ENCODE results near the gene TMEM205. TPM values are rescaled to one million over a fixed set of nuclear protein-coding genes. Genes with fewer than 3 reads are reported as not detected.
"Not testable (repeated sequence)": the region's sequence is repeated elsewhere in the genome, so short reads cannot be mapped to it uniquely, and the experiment has no call there.

Gene TMEM205
- total RNA-seq, 1 donor from 2014 or later, result 31.2 TPM

DNA sequence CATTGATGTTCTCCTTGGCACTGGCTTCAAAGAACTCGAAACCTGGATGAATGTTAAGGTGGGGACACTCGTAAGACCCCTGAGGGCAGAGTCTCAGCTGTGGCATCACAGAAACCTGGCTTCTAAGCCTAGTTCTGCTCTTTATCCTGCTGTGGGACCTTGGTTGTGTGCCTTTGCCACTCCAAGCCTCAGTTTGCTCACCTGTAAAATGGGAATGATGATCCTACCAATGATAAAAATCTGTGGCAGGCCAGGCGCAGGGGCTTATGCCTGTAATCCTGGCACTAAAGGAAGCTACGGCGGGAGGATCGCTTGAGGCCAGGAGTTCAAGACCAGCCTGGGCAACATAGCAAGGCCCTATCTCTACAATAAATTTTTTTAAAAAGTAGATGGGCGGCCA is 20.5 kb downstream of the TMEM205 start:
- Mint-ChIP-seq H3K4me1 (ENCODE audit: low read depth) (peaks cover 16% of the 10 kb centered on the region), H3K27ac (no peak overlapping the region), H3K4me3 (no peak overlapping the region), H3K36me3 (ENCODE audit: low read depth) (peaks cover 10% of the 10 kb centered on the region), H3K27me3 (ENCODE audit: insufficient read depth) (no peaks in the 10 kb centered on the region), H3K9me3 (no peaks in the 10 kb centered on the region)
- intact Hi-C loops (cut with micrococcal nuclease), result no loop called here
- DNase-seq (ENCODE audit: low spot score), result no peak

DNA sequence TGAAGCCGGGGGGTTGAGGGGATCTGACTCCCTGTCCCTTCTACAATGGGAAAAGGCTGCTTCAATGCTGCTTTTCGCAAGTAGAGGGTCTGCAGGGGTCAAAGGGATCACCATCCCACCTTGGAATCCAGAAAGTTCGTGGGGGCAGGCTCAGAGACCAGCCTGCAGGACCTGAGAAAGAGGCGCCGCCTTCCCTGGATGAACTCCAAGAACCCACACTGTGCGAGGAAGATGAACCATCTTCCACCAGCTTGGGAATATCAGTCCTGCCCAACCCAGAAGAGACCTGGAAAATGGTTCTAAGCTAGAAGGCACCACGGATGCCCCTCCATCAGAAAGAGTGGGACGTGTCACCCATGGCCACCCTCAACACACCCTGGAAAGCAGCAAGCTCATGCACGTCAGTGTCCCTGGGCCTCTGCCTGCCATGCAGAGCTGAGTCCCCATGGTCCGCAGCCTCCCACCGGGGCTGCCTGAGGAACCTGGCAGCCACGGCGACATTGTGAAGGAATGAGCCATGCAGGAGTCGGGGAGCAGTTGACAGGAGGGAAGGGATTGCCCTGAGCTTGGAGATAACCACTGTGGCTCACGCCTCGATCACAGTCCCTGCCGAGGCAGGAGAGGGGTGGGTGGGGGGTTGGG is 21.2 kb downstream of the TMEM205 start:
- Mint-ChIP-seq H3K36me3 (ENCODE audit: low read depth) (peaks cover 5% of the 10 kb centered on the region), H3K27me3 (ENCODE audit: insufficient read depth) (no peaks in the 10 kb centered on the region), H3K4me3 (no peak overlapping the region), H3K9me3 (no peaks in the 10 kb centered on the region), H3K27ac (peak overlapping the region; percentile 89), H3K4me1 (ENCODE audit: low read depth) (peaks cover 16% of the 10 kb centered on the region)
- no peak for DNase-seq (ENCODE audit: low spot score)
- intact Hi-C loops (cut with micrococcal nuclease), result loop anchor here (1.0 kb wide), 1 partner anchor 21 kb away; the partner anchor contains the start of genes CCDC159 and TMEM205

DNA sequence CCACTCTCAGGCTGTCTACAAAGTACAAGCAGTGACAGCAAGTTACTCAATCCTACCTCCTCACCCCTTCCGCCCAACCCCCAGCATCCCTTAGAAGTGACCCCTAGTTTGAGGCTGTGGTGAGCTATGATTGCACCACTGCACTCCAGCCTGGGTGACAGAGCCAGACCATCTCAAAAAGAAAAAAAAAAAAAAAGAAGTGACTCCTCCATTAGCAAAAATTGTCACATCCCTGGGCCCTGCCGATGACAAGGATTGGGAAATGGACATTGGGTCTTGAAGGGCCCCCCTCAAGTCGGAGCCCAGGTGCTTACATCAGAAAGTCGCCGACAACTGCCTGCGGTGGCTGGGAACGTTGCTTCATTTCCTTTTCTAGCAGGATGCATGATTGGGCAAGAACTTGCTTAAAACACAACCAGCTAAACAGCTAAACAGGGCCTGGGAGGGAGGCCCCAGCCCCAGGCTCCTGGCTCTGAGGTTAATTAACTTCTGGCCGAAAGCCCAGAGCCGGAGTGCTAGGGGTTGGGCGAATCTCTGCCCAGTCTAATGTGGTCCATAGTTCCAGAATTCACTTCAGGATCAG is 21.9 kb downstream of the TMEM205 start:
- H3K27ac Mint-ChIP-seq, result peak overlapping the region; percentile 89
- H3K36me3 Mint-ChIP-seq (ENCODE audit: low read depth), result peaks cover 4% of the 10 kb centered on the region
- intact Hi-C loops (cut with micrococcal nuclease), result loop anchor here (1.0 kb wide), 1 partner anchor 22 kb away; the partner anchor contains the start of genes CCDC159 and TMEM205
- H3K4me1 Mint-ChIP-seq (ENCODE audit: low read depth), result peaks cover 16% of the 10 kb centered on the region
- DNase-seq (ENCODE audit: low spot score), result peak; percentile 37
- no peaks in the 10 kb centered on the region for H3K9me3 Mint-ChIP-seq
- peak overlapping the region; percentile 77 for H3K4me3 Mint-ChIP-seq
- no peaks in the 10 kb centered on the region for H3K27me3 Mint-ChIP-seq (ENCODE audit: insufficient read depth)

DNA sequence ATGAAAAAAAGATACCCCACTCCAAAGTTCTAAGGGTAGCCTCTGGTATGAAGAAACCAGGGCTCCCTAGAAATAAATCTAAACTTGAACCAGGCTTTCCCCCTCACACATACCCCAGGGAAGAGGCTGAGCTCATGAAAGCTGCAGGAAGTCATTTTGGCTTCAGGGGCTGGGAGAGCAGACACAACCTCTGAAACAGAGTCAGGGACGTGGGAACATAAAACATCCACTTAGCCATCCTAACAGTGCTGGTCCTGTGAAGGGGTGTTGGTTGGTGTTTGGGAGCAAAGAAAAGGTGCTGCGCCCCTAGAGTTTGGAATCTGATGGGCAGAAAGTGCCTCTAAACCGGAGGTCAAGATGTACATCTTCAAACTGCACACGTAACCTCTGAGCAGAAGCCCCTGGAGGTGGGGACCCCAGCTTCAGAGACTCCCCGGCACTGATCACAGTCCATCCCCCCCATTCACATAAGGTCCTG is 22.4 kb downstream of the TMEM205 start:
- Mint-ChIP-seq H3K27ac (peak overlapping the region; percentile 89), H3K27me3 (ENCODE audit: insufficient read depth) (no peaks in the 10 kb centered on the region), H3K36me3 (ENCODE audit: low read depth) (peaks cover 4% of the 10 kb centered on the region), H3K4me1 (ENCODE audit: low read depth) (peaks cover 16% of the 10 kb centered on the region), H3K9me3 (no peaks in the 10 kb centered on the region), H3K4me3 (peak overlapping the region; percentile 77)
- intact Hi-C loops (cut with micrococcal nuclease), result loop anchor here (1.0 kb wide), 1 partner anchor 23 kb away; the partner anchor contains the start of genes CCDC159 and TMEM205
- DNase-seq (ENCODE audit: low spot score), result no peak

DNA sequence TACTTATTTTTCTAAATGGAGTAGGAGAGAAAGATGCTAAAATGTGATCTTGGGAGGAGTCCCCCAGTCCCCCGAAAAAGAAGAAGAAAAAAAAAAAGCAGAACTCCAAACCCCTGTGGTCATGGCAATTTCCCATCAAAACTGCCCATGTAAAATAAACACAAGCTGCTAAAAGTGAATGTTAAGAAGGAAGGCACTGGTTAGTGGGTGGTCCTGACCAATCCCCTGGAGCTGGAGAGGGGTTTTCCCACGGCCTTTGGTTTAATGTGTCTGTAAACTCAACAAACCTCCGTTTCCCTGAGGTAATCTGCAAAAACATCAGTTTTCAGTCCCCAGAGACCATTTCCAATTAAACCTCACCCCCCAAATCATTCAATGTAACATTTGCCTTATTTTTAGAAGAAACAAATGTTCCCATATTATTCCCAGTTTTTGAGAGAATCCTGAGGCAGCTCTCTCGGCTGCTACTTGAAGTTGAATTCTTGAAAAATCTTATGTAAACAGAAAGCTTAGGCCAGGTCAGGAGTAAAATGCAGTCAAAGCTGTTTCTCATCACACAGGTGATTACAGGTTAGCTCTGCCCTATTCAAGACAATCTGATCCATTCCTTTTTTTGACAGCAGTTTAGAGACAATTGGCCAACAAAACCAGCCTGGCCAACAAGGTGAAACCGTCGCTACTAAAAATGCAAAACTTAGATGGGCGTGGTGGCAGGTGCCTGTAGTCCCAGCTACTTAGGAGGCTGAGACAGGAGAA is 23.6 kb downstream of the TMEM205 start:
- H3K4me1 Mint-ChIP-seq (ENCODE audit: low read depth), result peaks cover 16% of the 10 kb centered on the region
- intact Hi-C loops (cut with micrococcal nuclease), result no loop called here
- DNase-seq (ENCODE audit: low spot score), result no peak
- H3K27me3 Mint-ChIP-seq (ENCODE audit: insufficient read depth), result peaks cover 2% of the 10 kb centered on the region
- H3K4me3 Mint-ChIP-seq, result no peak overlapping the region
- no peak overlapping the region for H3K27ac Mint-ChIP-seq
- peaks cover 4% of the 10 kb centered on the region for H3K36me3 Mint-ChIP-seq (ENCODE audit: low read depth)
- no peaks in the 10 kb centered on the region for H3K9me3 Mint-ChIP-seq

DNA sequence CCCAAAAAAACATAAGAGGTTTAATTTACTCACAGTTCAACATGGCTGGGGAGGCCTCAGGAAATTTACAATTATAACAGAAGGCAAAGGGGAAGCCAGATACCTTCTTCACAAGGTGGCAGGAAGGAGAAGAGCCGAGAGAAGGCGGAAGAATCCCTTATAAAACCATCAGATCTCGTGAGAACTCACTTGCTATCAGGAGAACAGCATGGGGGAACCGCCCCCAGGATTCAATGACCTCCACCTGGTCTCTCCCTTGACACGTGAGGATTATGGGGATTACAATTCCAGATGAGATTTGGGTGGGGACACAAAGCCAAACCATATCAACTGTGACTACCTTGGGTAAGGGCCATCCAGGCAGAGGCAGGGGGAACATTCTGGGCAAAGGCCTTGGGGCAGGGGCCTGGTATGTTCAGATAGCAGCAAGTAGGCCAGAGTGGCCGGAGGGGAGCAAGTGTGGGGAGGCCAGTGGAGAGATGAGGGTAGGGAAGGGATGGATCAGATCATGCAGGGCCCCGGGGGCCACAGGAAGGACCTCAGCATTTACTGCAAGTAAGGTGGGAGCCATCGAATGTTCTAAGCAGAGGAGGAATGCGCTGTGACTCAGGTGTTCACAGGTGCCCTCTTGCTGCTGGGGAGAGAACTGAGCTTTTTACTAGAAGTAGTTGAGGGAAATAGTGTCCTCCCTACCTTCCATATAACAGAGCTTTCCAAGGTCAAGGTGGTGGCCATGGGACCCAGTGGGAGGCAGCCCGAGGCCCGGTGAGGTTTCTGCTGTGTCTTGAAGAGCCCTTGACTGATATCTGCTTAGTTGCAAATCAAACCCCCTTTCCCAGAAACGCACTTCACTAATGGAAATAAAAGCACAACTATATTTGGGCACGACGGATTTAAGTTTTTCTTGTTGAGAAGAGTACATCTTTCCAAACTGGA is 24.6 kb downstream of the TMEM205 start:
- Mint-ChIP-seq H3K9me3 (no peaks in the 10 kb centered on the region), H3K36me3 (ENCODE audit: low read depth) (peaks cover 4% of the 10 kb centered on the region), H3K4me1 (ENCODE audit: low read depth) (peaks cover 16% of the 10 kb centered on the region), H3K4me3 (no peak overlapping the region), H3K27ac (no peak overlapping the region), H3K27me3 (ENCODE audit: insufficient read depth) (peaks cover 2% of the 10 kb centered on the region)
- intact Hi-C loops (cut with micrococcal nuclease), result no loop called here
- no peak for DNase-seq (ENCODE audit: low spot score)

DNA sequence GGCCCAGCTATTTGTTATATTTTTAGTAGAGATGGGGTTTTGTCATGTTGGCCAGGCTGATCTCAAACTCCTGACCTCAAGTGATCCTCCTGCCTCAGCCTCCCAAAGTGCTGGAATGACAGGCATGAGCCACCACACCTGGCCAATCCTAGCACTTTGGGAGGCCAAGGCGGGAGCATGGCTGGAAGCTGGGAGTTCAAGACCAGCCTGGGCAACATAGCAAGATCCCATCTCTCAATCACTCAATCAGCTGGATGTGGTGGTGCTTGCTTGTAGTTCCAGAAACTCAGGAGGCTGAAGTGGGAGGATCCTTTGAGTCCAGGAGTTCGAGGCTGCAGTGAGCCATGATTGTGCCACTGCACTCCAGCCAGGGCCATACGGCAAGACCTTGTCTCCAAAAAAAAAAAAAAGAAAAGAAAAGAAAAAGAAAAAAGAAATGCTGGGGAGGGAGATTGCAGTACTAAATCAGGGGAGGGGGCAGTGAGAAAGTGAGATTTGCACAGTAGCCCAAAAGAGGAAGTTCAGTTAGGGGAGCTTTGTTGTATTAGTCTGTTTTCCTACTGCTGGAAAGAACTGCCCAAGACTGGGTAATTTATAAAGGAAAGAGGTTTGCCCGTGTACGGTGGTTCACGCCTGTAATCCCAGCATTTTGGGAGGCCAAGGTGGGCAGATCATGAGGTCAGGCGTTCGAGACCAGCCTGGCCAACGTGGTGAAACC is 25.6 kb downstream of the TMEM205 start:
- H3K9me3 Mint-ChIP-seq; DNase-seq (ENCODE audit: low spot score); H3K27me3 Mint-ChIP-seq (ENCODE audit: insufficient read depth); H3K36me3 Mint-ChIP-seq (ENCODE audit: low read depth); H3K27ac Mint-ChIP-seq; intact Hi-C loops (cut with micrococcal nuclease); H3K4me3 Mint-ChIP-seq: not testable (repeated sequence)
- peaks cover 16% of the 10 kb centered on the region for H3K4me1 Mint-ChIP-seq (ENCODE audit: low read depth)

DNA sequence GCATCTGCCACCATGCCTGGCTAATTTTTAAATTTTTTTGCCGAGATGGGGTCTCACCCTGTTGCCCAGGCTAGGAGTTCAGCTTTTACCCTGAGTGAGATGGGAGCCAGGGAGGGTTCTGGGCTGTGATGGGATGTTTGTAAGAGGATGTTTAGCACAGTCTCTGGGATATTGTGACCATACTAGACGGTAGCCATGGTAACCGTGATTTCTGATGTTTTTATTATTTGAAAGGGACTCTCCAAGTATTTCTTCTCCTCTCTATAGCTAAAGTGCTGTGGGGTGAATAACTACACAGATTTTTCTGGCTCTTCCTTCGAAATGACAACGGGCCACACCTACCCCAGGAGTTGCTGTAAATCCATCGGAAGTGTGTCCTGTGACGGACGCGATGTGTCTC is 39.7 kb downstream of the TMEM205 start:
- Mint-ChIP-seq H3K27ac (no peak overlapping the region), H3K4me3 (no peak overlapping the region), H3K9me3 (no peaks in the 10 kb centered on the region), H3K36me3 (ENCODE audit: low read depth) (no peaks in the 10 kb centered on the region), H3K27me3 (ENCODE audit: insufficient read depth) (peaks cover 5% of the 10 kb centered on the region), H3K4me1 (ENCODE audit: low read depth) (no peaks in the 10 kb centered on the region)
- DNase-seq (ENCODE audit: low spot score), result no peak
- intact Hi-C loops (cut with micrococcal nuclease), result no loop called here

DNA sequence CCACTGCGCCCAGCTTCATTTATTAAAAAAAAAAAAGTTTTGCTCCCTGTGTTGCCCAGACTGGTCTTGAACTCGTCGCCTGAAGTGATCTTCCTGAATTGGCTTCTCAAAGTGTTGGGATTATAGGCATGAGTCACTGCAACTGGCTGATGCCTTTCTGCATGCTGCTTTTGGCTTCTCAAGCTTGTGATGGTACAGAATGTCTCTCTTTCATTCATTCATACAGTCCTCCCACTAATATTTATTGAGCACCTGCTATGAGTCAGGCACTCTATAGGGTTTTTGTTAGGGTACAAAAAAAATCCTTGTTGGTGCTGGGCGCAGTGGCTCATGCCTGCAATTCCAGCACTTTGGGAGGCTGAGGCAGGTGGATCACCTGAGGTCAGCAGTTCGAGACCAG is 41.1 kb downstream of the TMEM205 start:
- Mint-ChIP-seq H3K27me3 (ENCODE audit: insufficient read depth) (peaks cover 8% of the 10 kb centered on the region), H3K4me1 (ENCODE audit: low read depth) (no peaks in the 10 kb centered on the region), H3K36me3 (ENCODE audit: low read depth) (no peaks in the 10 kb centered on the region), H3K4me3 (no peak overlapping the region), H3K9me3 (no peaks in the 10 kb centered on the region), H3K27ac (no peak overlapping the region)
- intact Hi-C loops (cut with micrococcal nuclease), result no loop called here
- no peak for DNase-seq (ENCODE audit: low spot score)

DNA sequence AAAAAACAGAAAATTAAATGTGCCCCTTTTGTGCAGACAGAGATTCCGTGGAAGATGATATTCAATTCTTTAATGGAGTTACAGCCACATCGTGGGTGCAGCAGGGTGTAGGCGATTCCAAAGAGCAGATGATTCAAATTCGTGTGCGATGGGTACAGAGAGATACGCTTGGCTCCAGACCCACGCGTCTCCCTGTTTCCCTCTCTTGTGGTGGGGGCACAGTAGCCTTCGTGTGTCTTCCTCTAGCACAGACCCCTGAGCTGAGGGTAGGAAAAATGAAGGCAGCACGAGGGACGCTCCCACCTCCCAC is 45.3 kb downstream of the TMEM205 start:
- Mint-ChIP-seq H3K4me3 (no peak overlapping the region), H3K27me3 (ENCODE audit: insufficient read depth) (peaks cover 9% of the 10 kb centered on the region)
- intact Hi-C loops (cut with micrococcal nuclease), result no loop called here

DNA sequence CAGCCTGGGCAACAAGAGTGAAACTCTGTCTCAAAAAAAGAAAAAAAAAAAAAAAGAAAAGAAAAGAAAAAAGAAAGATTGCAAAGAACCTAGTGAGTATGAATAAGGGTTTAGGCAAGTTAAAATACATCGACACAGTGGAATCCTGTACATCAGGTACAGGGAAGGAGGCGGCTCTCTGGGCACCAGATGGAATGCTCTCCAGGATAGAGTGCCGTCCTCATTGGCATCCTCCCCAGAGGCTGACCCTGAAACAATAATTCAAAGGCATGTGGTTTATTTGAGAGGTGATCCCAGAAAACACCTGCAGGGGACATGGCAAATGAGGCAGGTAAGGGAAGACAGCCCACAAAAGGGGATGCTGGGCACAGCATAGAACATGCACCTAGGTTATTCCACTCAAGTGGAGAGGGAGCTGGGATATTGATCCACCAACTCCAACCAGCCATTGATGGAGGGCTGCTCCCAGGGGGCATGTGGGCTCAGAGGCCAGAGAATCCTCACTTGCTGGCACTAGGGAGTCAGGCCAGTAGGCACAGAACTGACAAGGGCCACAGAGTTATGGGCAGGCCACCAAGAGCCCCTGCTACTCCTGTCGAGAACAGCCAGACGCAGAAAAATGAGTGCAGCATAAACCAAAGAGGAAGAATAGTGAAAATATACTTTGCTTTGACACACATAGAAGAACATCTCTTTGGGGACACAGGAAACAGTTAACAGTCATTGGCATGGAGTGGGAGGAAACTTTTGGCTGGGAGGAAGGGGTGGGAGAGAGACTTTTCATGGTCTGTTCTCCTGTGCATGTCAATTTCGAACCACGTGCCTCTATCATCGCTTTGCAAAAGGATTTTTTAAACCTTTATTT is 45.9 kb downstream of the TMEM205 start:
- no peak overlapping the region for H3K4me3 Mint-ChIP-seq
- intact Hi-C loops (cut with micrococcal nuclease), result no loop called here
- no peaks in the 10 kb centered on the region for H3K9me3 Mint-ChIP-seq
- no peak for DNase-seq (ENCODE audit: low spot score)
- H3K27ac Mint-ChIP-seq, result no peak overlapping the region
- H3K27me3 Mint-ChIP-seq (ENCODE audit: insufficient read depth), result peaks cover 12% of the 10 kb centered on the region
- H3K4me1 Mint-ChIP-seq (ENCODE audit: low read depth), result no peaks in the 10 kb centered on the region
- H3K36me3 Mint-ChIP-seq (ENCODE audit: low read depth), result no peaks in the 10 kb centered on the region

More for the DNA sequence above, 45.3 kb downstream of the TMEM205 start:
- no peaks in the 10 kb centered on the region for H3K4me1 Mint-ChIP-seq (ENCODE audit: low read depth)
- no peaks in the 10 kb centered on the region for H3K9me3 Mint-ChIP-seq
- no peak overlapping the region for H3K27ac Mint-ChIP-seq
- DNase-seq (ENCODE audit: low spot score), result no peak
- H3K36me3 Mint-ChIP-seq (ENCODE audit: low read depth), result no peaks in the 10 kb centered on the region
